Lower leg skin (tissue), 4 donors: Measurements from ENCODE around the gene HS3ST3A1. TPM values are rescaled to one million over a fixed set of nuclear protein-coding genes. Genes with fewer than 3 reads are reported as not detected.

Source experiments
- DNase-seq, 2 donors: peaks; one replicate each; pipeline ENCODE4 v3.0.0-alpha.2; 2019; ENCODE audit warnings: low spot score in 2 of 2
- H3K4me3 ChIP-seq: fragments of 200-600 bp; sonication (generic); 2 replicates; pipeline ENCODE4 v1.5.1; 2017; ENCODE audit warnings: mild to moderate bottlenecking, low read depth; ENCODE audit not compliant: poor library complexity, severe bottlenecking
- CTCF ChIP-seq, 3 donors: fragments of 450-650 bp; IDR thresholded peaks; one replicate each; pipeline ENCODE4 v1.5.1; 2016; ENCODE audit warnings: antibody characterized with exemption in 3 of 3, mild to moderate bottlenecking in 3 of 3, moderate library complexity in 2 of 3
- POLR2A ChIP-seq, 2 donors: fragments of 450-650 bp; IDR thresholded peaks; one replicate each; pipeline ENCODE4 v1.6.1; 2016 to 2017; ENCODE audit warnings: antibody characterized with exemption in 2 of 2, mild to moderate bottlenecking in 1 of 2, moderate library complexity in 1 of 2
- WGBS, 2 donors: methylation state at CpG; one replicate each; pipeline ENCODE4 v1.1.5; 2018; 5-methylcytosine and 5-hydroxymethylcytosine counted together
- intact Hi-C: fragments of 100-400 bp; cut with DNase I; formaldehyde crosslinking; loops from one replicate; pipeline ENCODE4 v1.15.0; 2023; ENCODE audit warnings: low total_unique reads
- total RNA-seq, 4 donors: library from RNA; depleted of rRNA; stranded (reverse); fragments of >200 nt; gene quantifications; one replicate each; pipeline ENCODE4 v1.1.0, GENCODE V29; 2016

The HS3ST3A1 gene
- total RNA-seq, 4 donors from 2014 or later, result 1.4 to 21.2 (median 7.8) TPM

- no peak for DNase-seq
- intact Hi-C loops, result no loop called here
- WGBS, 2 donors, result 71 to 80% methylated on average over 8 of the region's 8 CpGs
- no peak overlapping the region for H3K4me3 ChIP-seq
- TF ChIP-seq CTCF (IDR thresholded peaks at IDR 0.05) (no peak), POLR2A (IDR thresholded peaks at IDR 0.05) (no peak)
These were observed 20.9 kb downstream of the HS3ST3A1 start for GRCh38 chr17:13580790-13581189.

GRCh38 chr17:13576661-13577526 is 24.8 kb downstream of the HS3ST3A1 start:
- no peak for DNase-seq
- 82 to 87% methylated on average over 3 of the region's 3 CpGs for WGBS, 2 donors
- TF ChIP-seq CTCF (IDR thresholded peaks at IDR 0.05), result no peak
- TF ChIP-seq POLR2A (IDR thresholded peaks at IDR 0.05), result no peak
- intact Hi-C loops, result no loop called here
- H3K4me3 ChIP-seq, result no peak overlapping the region

DNA sequence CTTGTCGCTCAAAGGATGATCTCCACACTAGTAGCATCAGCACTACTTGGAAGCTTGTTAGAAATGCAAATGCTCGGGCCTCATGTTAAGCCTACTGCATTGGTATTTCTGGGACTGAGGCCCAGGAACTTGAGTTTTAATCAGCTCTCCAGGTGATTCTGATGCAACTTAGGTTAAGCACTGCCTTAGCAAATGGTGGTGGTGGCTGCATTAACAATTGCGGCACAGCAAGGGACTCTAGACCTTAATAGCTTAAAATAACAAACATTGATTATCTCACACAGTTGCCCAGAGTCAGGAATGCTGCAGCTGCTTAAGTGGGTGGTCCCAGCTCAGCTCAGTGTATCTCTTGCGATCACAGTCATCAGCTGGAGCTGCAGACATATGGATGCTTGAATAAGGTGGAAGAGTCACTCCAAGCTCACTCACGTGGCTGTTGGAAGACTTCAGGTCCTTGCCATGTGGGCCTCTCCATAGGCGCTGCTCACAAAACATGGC is 25.8 kb downstream of the HS3ST3A1 start:
- 65 to 76% methylated on average over 6 of the region's 6 CpGs for WGBS, 2 donors
- no peak overlapping the region for H3K4me3 ChIP-seq

DNA sequence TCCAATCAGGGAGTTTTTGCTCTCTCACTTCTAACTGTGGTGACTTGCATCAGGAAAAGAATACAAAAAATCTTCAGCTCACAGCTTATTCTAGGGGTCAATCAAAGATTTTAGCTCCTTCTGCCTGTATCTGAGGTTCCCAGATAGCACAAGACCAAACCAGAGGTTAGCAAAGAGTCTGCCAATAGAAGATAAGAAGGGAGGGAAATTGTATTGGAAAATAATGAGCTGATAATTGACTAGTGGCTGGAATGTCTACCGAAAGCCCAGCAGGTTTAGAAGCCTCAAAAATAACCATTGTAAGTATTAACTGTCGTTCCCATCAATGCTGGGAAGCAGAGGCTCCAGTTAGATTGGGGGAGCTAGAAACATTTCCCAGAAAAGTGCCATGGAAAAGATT is 26.3 kb downstream of the HS3ST3A1 start:
- TF ChIP-seq CTCF (IDR thresholded peaks at IDR 0.05), result no peak
- no peak for TF ChIP-seq POLR2A (IDR thresholded peaks at IDR 0.05)
- no peak overlapping the region for H3K4me3 ChIP-seq
- DNase-seq, result no peak
- WGBS, 2 donors, result 65 to 80% methylated on average over 2 of the region's 2 CpGs
- intact Hi-C loops, result no loop called here

More for the DNA sequence above, 25.8 kb downstream of the HS3ST3A1 start:
- DNase-seq, result no peak
- no peak for TF ChIP-seq POLR2A (IDR thresholded peaks at IDR 0.05)
- TF ChIP-seq CTCF (IDR thresholded peaks at IDR 0.05), result no peak
- intact Hi-C loops, result no loop called here

GRCh38 chr17:13572581-13572980 is 29.1 kb downstream of the HS3ST3A1 start:
- TF ChIP-seq POLR2A (IDR thresholded peaks at IDR 0.05) (no peak), CTCF (IDR thresholded peaks at IDR 0.05) (no peak)
- no peak overlapping the region for H3K4me3 ChIP-seq
- WGBS, 2 donors, result 32 to 36% methylated on average over 3 of the region's 3 CpGs
- DNase-seq, result no peak
- intact Hi-C loops, result no loop called here
